ENCODE measurements around the gene CERS1.

Gene CERS1

DNA sequence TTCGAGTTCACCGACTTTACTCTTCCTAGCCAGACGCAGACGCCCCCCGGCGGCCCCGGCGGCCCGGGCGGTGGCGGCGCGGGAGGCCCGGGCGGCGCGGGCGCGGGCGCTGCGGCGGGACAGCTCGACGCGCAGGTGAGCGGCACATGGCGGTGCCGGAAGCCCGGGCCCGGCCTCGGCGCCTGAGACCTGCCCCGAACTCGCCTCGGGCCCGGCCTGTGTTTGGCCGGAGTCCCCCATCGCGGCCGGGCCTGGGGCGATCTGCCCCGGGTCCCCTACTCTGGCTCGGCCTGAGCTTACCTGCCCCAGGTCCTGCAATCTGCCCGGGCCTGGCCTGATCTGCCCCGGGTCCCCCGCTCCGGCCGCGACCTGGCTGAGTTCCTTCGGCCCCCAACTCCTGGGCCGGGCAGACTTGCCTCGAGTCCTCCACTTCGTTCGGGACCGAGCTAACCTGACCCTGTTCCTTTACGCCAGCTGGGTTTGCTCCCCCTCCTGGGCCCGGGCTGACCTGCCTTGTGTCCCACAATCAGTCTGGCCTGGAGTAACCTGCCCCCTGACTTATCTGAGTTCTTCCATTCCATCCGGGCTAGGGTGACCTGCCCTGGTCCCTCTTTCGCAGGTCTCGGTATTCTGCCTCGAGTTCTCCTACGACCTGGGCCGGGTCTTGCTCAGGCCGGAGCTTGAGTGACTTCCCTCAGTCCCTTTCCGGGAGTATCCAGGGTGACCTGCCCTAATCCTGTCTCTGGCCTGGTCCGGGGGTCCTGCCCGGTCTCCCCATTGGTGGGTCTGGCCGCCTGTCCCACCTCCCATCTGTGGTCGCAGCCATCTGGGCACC lies 63.4 kb downstream of the CERS1 start:
- DNase-seq: peak; percentile 22 to 32

- DNase-seq: peak; percentile 96
Measured at GRCh38 chr19:18831524-18832305, 64.2 kb downstream of the CERS1 start, which contains the start of gene UPF1. UPF1 (plus strand) TSS chr19:18831959; CDS start chr19:18832210, 251 bp downstream.

- DNase-seq: no peak
Measured at GRCh38 chr19:18830488-18830887, 65.5 kb downstream of the CERS1 start.

GRCh38 chr19:18828786-18829185 lies 67.2 kb downstream of the CERS1 start:
- no peak for DNase-seq

All from CD4-positive, alpha-beta T cell treated with Interleukin-4 for 1 hour (primary cell).